Thoracic aorta (tissue), 2 donors: ENCODE measurements around the gene ESRRB. TPM values are rescaled to one million over a fixed set of nuclear protein-coding genes. Genes with fewer than 3 reads are reported as not detected.

Experiments used
- ATAC-seq: fragments of 150-250 bp; one replicate; pipeline ENCODE4 v1.8.0; 2017; ENCODE audit warnings: low read depth; ENCODE audit not compliant: insufficient number of reproducible peaks, low FRiP score
- DNase-seq: peaks from one replicate; pipeline ENCODE4 v3.0.0-alpha.2; 2020; ENCODE audit warnings: low spot score
- H3K27ac ChIP-seq, 2 donors: fragments of 200-600 bp; sonication (generic); 1 replicate in 1 of 2; 2 replicates in 1 of 2; pipeline ENCODE4 v1.5.1; 2016; ENCODE audit warnings: mild to moderate bottlenecking in 2 of 2, moderate library complexity in 2 of 2
- H3K27me3 ChIP-seq: fragments of 200-600 bp; sonication (generic); replicated peaks from 2 replicates; pipeline ENCODE4 v1.6.0; 2016; ENCODE audit warnings: mild to moderate bottlenecking; ENCODE audit not compliant: insufficient read depth
- H3K36me3 ChIP-seq: fragments of 200-600 bp; sonication (generic); one replicate; pipeline ENCODE4 v1.5.1; 2016
- H3K4me1 ChIP-seq, 2 donors: fragments of 200-600 bp; sonication (generic); 1 replicate in 1 of 2; 2 replicates in 1 of 2; pipeline versions ENCODE4 v1.5.1 to v1.6.0; 2016; ENCODE audit warnings: low read depth in 2 of 2, mild to moderate bottlenecking in 1 of 2; ENCODE audit not compliant: control insufficient read depth in 1 of 2
- H3K4me3 ChIP-seq: fragments of 200-600 bp; sonication (generic); 2 replicates; pipeline ENCODE4 v1.5.1; 2016; ENCODE audit warnings: mild to moderate bottlenecking
- H3K9me3 ChIP-seq: fragments of 200-600 bp; sonication (generic); 2 replicates; pipeline ENCODE4 v1.5.1; 2016
- total RNA-seq, 2 donors: library from RNA; depleted of rRNA; stranded (reverse); fragments of >200 nt; gene quantifications; one replicate each; pipeline versions ENCODE4 v1.1.0 to v1.2.3, GENCODE V29; 2016
- TF ChIP-seq, protein P1 (sequence below): fragments of 200-600 bp; sonication (generic); IDR thresholded peaks from one replicate; pipeline ENCODE4 v1.5.1; 2019; ENCODE audit warnings: antibody characterized with exemption

ESRRB gene
- total RNA-seq, 2 donors from 2014 or later = 4.6 TPM; not detected in 1

- Histone ChIP-seq H3K4me3 (no peak overlapping the region), H3K27me3 (no peaks in the 10 kb centered on the region), H3K4me1 (no peaks in the 10 kb centered on the region), H3K9me3 (no peaks in the 10 kb centered on the region), H3K36me3 (no peaks in the 10 kb centered on the region), H3K27ac (no peak overlapping the region)
- ATAC-seq = no peak
- no peak for DNase-seq
- TF ChIP-seq, protein P1, sequence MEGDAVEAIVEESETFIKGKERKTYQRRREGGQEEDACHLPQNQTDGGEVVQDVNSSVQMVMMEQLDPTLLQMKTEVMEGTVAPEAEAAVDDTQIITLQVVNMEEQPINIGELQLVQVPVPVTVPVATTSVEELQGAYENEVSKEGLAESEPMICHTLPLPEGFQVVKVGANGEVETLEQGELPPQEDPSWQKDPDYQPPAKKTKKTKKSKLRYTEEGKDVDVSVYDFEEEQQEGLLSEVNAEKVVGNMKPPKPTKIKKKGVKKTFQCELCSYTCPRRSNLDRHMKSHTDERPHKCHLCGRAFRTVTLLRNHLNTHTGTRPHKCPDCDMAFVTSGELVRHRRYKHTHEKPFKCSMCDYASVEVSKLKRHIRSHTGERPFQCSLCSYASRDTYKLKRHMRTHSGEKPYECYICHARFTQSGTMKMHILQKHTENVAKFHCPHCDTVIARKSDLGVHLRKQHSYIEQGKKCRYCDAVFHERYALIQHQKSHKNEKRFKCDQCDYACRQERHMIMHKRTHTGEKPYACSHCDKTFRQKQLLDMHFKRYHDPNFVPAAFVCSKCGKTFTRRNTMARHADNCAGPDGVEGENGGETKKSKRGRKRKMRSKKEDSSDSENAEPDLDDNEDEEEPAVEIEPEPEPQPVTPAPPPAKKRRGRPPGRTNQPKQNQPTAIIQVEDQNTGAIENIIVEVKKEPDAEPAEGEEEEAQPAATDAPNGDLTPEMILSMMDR = no peak
Observed at GRCh38 chr14:76502219-76502618, 126.3 kb downstream of the ESRRB start.

DNA sequence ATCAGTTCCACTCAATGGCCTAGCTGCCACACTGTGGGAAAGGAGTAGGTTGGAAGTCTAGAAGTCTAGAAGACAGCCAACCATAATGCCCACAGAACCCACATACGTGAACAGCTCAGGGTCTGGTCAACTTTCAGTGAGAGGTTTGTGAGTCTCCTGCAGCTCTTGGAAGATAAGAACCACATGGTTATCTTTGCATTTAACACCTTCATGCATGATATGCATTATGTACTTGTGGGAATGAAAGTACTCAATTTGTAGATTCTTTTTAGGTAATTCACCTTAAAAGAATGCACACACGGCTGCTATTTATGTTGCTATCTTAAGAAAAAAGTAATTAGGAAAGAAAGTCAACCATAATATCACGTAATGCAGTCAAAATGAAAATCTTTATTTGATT lies 126.7 kb downstream of the ESRRB start:
- Histone ChIP-seq H3K4me3 (no peak overlapping the region), H3K36me3 (no peaks in the 10 kb centered on the region), H3K9me3 (no peaks in the 10 kb centered on the region), H3K4me1 (no peaks in the 10 kb centered on the region), H3K27ac (no peak overlapping the region), H3K27me3 (no peaks in the 10 kb centered on the region)
- DNase-seq (no peak), ATAC-seq (no peak)
- TF ChIP-seq, protein P1 = no peak

- ATAC-seq (no peak), DNase-seq (no peak)
Observed at GRCh38 chr14:76509311-76509710, 133.4 kb downstream of the ESRRB start.

DNA sequence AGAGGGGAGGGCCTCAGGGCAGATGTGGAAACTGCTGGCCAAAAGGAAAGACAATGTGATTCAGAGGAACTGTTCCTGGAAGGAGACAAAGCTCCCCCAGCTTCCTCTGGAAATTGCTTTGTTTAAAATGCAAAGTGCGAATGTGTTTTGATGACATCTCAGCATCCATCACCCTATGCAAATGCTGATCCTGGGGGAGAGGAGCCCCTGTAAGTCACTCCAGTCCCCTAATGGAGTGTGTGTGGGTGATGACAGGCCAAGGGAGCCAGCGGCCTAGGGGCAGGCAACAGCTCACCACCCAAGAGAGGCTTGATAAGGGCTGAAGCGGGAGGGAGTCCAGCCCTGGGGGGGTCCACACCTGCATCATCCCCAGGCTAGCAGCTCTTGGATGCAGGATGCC lies 134.2 kb downstream of the ESRRB start:
- H3K36me3 ChIP-seq = no peaks in the 10 kb centered on the region
- H3K4me3 ChIP-seq = no peak overlapping the region
- TF ChIP-seq, protein P1 = no peak
- DNase-seq = no peak
- ATAC-seq = no peak
- H3K9me3 ChIP-seq = no peaks in the 10 kb centered on the region
- no peak overlapping the region for H3K27ac ChIP-seq
- no peaks in the 10 kb centered on the region for H3K4me1 ChIP-seq
- no peaks in the 10 kb centered on the region for H3K27me3 ChIP-seq

More at GRCh38 chr14:76509311-76509710, 133.4 kb downstream of the ESRRB start:
- Histone ChIP-seq H3K9me3 (no peaks in the 10 kb centered on the region), H3K27me3 (no peaks in the 10 kb centered on the region), H3K36me3 (no peaks in the 10 kb centered on the region), H3K4me3 (no peak overlapping the region), H3K27ac (no peak overlapping the region), H3K4me1 (no peaks in the 10 kb centered on the region)
- TF ChIP-seq, protein P1 = no peak

DNA sequence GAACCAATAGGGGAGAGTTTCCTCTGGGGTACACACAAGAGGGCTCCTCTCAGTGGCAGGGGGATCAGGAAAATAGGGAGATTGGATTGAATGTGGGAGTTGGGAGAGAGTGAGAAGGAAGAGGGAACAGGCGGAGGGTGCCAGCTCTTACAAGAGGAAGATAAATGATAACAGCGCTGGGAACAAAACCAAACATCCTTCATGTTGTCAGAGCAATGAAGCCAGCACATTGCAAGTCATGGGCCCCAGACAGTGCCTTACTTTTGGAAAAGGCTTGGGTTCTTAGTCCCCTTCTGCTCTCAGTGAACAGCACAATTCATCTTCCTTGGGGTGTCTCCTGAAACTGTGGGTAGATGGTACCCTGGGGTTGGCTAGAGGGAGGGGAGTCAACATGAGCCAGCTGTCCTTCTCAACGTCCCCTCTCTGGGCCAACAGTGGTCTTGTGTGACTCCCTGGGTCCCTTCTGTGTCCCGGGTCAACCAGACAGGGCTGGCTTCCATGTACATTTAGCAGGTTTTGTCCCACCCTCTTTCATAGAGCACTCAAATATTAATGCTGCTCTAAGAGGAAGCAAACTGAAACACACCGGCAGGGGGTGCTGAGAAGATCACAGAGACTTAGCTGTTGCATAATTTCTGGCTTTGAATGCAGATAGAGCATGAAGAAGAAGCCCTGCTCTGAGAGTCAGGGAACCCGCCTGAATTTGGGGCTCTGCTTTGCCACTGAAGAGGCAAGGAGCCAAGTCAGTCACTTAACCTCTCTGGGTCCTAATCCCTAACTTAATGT lies 138.5 kb downstream of the ESRRB start:
- ATAC-seq = no peak

More for the DNA sequence above, 138.5 kb downstream of the ESRRB start:
- TF ChIP-seq, protein P1 = no peak
- no peak overlapping the region for H3K4me3 ChIP-seq
- H3K27me3 ChIP-seq = no peaks in the 10 kb centered on the region
- H3K9me3 ChIP-seq = no peaks in the 10 kb centered on the region
- H3K27ac ChIP-seq = no peak overlapping the region
- DNase-seq = no peak
- H3K4me1 ChIP-seq = no peaks in the 10 kb centered on the region
- no peaks in the 10 kb centered on the region for H3K36me3 ChIP-seq
